H9 (cell line): ENCODE data around the gene HOXD4. TPM values are rescaled to one million over a fixed set of nuclear protein-coding genes. Genes with fewer than 3 reads are reported as not detected.
A peak's percentile ranks its signal among the peaks of the same experiment; 100 is the strongest.

Experiments used
- DNase-seq: peaks from one replicate; pipeline ENCODE4 v3.0.0-alpha.2; 2017
- H2AFZ ChIP-seq: one replicate; pipeline ENCODE4 v1.6.1; 2013; ENCODE audit warnings: mild to moderate bottlenecking, low read length, control low read depth, moderate library complexity
- H2AK5ac ChIP-seq: 2 replicates; pipeline ENCODE4 v1.6.1; 2013; ENCODE audit warnings: low read length, control low read depth, mixed read lengths; ENCODE audit not compliant: insufficient read length
- H2BK120ac ChIP-seq: one replicate; pipeline ENCODE4 v1.6.1; 2013; ENCODE audit warnings: low read depth, mild to moderate bottlenecking, low read length, control low read depth, inconsistent platforms; ENCODE audit not compliant: poor library complexity, severe bottlenecking
- H2BK12ac ChIP-seq: 2 replicates; pipeline ENCODE4 v1.6.1; 2013; ENCODE audit warnings: low read length, control low read depth, mixed read lengths, low read depth; ENCODE audit not compliant: insufficient read length
- H2BK15ac ChIP-seq: 2 replicates; pipeline ENCODE4 v1.6.1; 2013; ENCODE audit warnings: low read depth, low read length, control low read depth
- H2BK20ac ChIP-seq: one replicate; pipeline ENCODE4 v1.6.1; 2013; ENCODE audit warnings: low read depth, mild to moderate bottlenecking, low read length, control low read depth, inconsistent platforms; ENCODE audit not compliant: poor library complexity, severe bottlenecking
- H2BK5ac ChIP-seq: 2 replicates; pipeline ENCODE4 v1.6.1; 2013; ENCODE audit warnings: low read length, control low read depth, mixed read lengths; ENCODE audit not compliant: insufficient read length
- H3K14ac ChIP-seq: 2 replicates; pipeline ENCODE4 v1.6.1; 2013; ENCODE audit warnings: low read length, control low read depth; ENCODE audit not compliant: insufficient read depth
- H3K18ac ChIP-seq: 2 replicates; pipeline ENCODE4 v1.6.1; 2013; ENCODE audit warnings: low read depth, mild to moderate bottlenecking, mixed read lengths, low read length, control low read depth; ENCODE audit not compliant: insufficient read length
- H3K23ac ChIP-seq: 2 replicates; pipeline ENCODE4 v1.6.1; 2013; ENCODE audit warnings: low read length, control low read depth, mixed read lengths, low read depth; ENCODE audit not compliant: insufficient read length
- H3K23me2 ChIP-seq: 2 replicates; pipeline ENCODE4 v1.6.1; 2013; ENCODE audit warnings: low read depth, mild to moderate bottlenecking, mixed read lengths, low read length, control low read depth; ENCODE audit not compliant: insufficient read length, poor library complexity, severe bottlenecking
- H3K27ac ChIP-seq: 2 replicates; pipeline ENCODE4 v1.5.1; 2013; ENCODE audit warnings: low read length, control low read depth, mixed read lengths, low read depth; ENCODE audit not compliant: insufficient read length
- H3K27me3 ChIP-seq: 2 replicates; pipeline ENCODE4 v1.6.1; 2013; ENCODE audit warnings: low read length, control low read depth, inconsistent platforms; ENCODE audit not compliant: insufficient read depth
- H3K4ac ChIP-seq: 2 replicates; pipeline ENCODE4 v1.6.1; 2013; ENCODE audit warnings: low read depth, mild to moderate bottlenecking, control low read depth, inconsistent platforms, low read length, moderate library complexity
- H3K4me1 ChIP-seq: 2 replicates; pipeline ENCODE4 v1.6.1; 2013; ENCODE audit warnings: low read length, control low read depth, inconsistent platforms; ENCODE audit not compliant: insufficient read depth
- H3K4me2 ChIP-seq: 2 replicates; pipeline ENCODE4 v1.6.1; 2013; ENCODE audit warnings: low read length, control low read depth, mixed read lengths; ENCODE audit not compliant: insufficient read length, insufficient read depth
- H3K56ac ChIP-seq: 2 replicates; pipeline ENCODE4 v1.6.1; 2013; ENCODE audit warnings: low read depth, mild to moderate bottlenecking, mixed read lengths, low read length, control low read depth; ENCODE audit not compliant: insufficient read length
- H3K79me1 ChIP-seq: 2 replicates; pipeline ENCODE4 v1.6.1; 2013; ENCODE audit warnings: low read depth, mild to moderate bottlenecking, moderate library complexity, low read length, control low read depth, inconsistent platforms; ENCODE audit not compliant: insufficient read depth, poor library complexity, severe bottlenecking
- H3K79me2 ChIP-seq: 2 replicates; pipeline ENCODE4 v1.6.1; 2013; ENCODE audit warnings: low read length, control low read depth, inconsistent platforms; ENCODE audit not compliant: insufficient read depth
- H3K9ac ChIP-seq: 2 replicates; pipeline ENCODE4 v1.6.1; 2013; ENCODE audit warnings: low read length, control low read depth, mixed read lengths; ENCODE audit not compliant: insufficient read length; ENCODE audit errors: extremely low read depth
- H3K9me3 ChIP-seq: one replicate; pipeline ENCODE4 v1.6.1; 2013; ENCODE audit warnings: low read depth, low read length, inconsistent platforms; ENCODE audit not compliant: control insufficient read depth
- H3T11ph ChIP-seq: one replicate; pipeline ENCODE4 v1.6.1; 2013; ENCODE audit warnings: mild to moderate bottlenecking, low read length, control low read depth, inconsistent platforms
- H4K20me1 ChIP-seq: one replicate; pipeline ENCODE4 v1.6.1; 2013; ENCODE audit not compliant: control insufficient read depth, insufficient read length, insufficient read depth
- H4K5ac ChIP-seq: 2 replicates; pipeline ENCODE4 v1.6.1; 2013; ENCODE audit warnings: low read depth, mild to moderate bottlenecking, mixed read lengths, low read length, control low read depth; ENCODE audit not compliant: insufficient read length
- H4K8ac ChIP-seq: replicated peaks from 2 replicates; pipeline ENCODE4 v1.6.1; 2013; ENCODE audit warnings: low read length, control low read depth, mixed read lengths, low read depth; ENCODE audit not compliant: insufficient read length
- H4K91ac ChIP-seq: 2 replicates; pipeline ENCODE4 v1.6.1; 2013; ENCODE audit warnings: low read depth, mild to moderate bottlenecking, moderate library complexity, mixed read lengths, low read length, control low read depth; ENCODE audit not compliant: insufficient read length
- H3K27ac Mint-ChIP-seq, 3 experiments: 2 replicates in 2 of 3; 3 replicates in 1 of 3; pipeline ENCODE4 v1.8.0; 2020 to 2021; ENCODE audit warnings: mixed read lengths in 3 of 3, mild to moderate bottlenecking in 1 of 3, moderate library complexity in 1 of 3
- H3K27me3 Mint-ChIP-seq: 2 replicates; pipeline ENCODE4 v1.8.0; 2021; ENCODE audit warnings: low read depth, mild to moderate bottlenecking, moderate library complexity, mixed read lengths
- H3K36me3 Mint-ChIP-seq, 3 experiments: 2 replicates in 2 of 3; 3 replicates in 1 of 3; pipeline ENCODE4 v1.8.0; 2020 to 2021; ENCODE audit warnings: low read depth in 3 of 3, mixed read lengths in 3 of 3; ENCODE audit not compliant: insufficient read depth in 1 of 3
- H3K4me1 Mint-ChIP-seq, 2 experiments: 2 replicates each; pipeline ENCODE4 v1.8.0; 2020; ENCODE audit warnings: mixed read lengths in 2 of 2
- H3K4me3 Mint-ChIP-seq, 2 experiments: 2 replicates in 1 of 2; 3 replicates in 1 of 2; pipeline ENCODE4 v1.8.0; 2020 to 2021; ENCODE audit warnings: mild to moderate bottlenecking in 2 of 2, mixed read lengths in 2 of 2, moderate library complexity in 1 of 2
- H3K9me3 Mint-ChIP-seq, 2 experiments: 2 replicates in 1 of 2; 3 replicates in 1 of 2; pipeline ENCODE4 v1.8.0; 2020; ENCODE audit warnings: mild to moderate bottlenecking in 2 of 2, mixed read lengths in 2 of 2, moderate library complexity in 1 of 2
- CTCF ChIP-seq: fragments of 200-600 bp; sonication (generic); conservative IDR thresholded peaks from 3 replicates; pipeline ENCODE4 v1.8.0; 2021; ENCODE audit warnings: antibody characterized with exemption, mild to moderate bottlenecking
- WGBS: extraction: QIAGEN DNeasy Blood & Tissue Kit; methylation state at CpG from one replicate; pipeline ENCODE4 v1.1.7; 2013; ENCODE audit warnings: missing lambda C conversion rate, low lambda C conversion rate, mixed read lengths; ENCODE audit not compliant: insufficient read length; ENCODE audit errors: extremely low coverage; 5-methylcytosine and 5-hydroxymethylcytosine counted together
- total RNA-seq: library from RNA; stranded (reverse); gene quantifications from 2 replicates; pipeline ENCODE4 v1.2.1, GENCODE V29; 2021

HOXD4 gene
- total RNA-seq, 1 experiment from 2014 or later: not detected

DNA sequence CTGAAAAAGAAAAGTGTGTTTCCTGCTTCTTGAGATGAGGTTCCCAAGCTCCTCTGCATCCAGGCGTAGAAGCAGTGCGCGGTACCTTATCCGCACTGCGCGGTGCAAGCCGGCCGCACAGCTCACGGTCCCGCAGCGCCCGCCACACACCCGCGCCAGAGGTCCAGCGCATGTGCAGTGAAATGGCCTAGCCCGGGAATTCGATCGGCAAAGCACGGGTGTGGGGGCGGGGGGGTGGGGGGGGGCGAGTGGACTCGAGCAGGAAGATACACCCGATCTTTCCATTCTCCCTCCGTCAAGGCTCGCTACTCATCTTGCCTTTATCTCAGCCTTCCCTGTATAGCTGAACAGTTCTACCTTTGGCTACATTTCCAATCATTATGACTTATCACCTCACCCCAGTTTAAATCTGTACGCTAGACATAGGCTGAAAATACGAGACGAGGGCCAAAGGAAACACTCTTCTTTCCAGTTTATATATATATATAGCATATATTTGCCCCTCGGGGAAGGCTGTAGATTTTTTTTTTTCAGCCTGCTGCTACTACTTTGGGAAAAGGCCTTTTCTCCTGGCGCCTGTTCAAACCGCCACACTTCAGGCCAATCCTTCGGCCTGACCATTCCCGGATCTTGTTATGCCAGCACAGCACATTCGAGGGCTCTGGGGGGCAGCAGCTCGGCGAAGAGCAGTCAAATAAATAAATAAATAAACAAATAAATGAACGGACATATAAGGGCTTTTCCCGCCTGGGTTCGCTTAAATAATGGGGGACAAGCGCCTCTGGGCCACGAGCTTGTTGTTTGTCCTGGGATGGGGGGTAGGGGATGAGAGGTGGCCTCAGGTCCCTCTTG is 11.5 kb upstream of the HOXD4 start:
- Histone ChIP-seq H3K9ac (no peak overlapping the region), H3K23ac (no peak overlapping the region), H2BK20ac (no peak overlapping the region), H3K18ac (no peak overlapping the region), H2AFZ (no peak overlapping the region), H3K23me2 (peaks cover 8% of the 10 kb centered on the region), H3K14ac (no peak overlapping the region), H2BK15ac (no peak overlapping the region), H2AK5ac (no peak overlapping the region), H3K56ac (no peak overlapping the region), H3T11ph (no peak overlapping the region), H3K27ac (no peak overlapping the region), H4K8ac (no peak overlapping the region), H4K91ac (no peak overlapping the region), H2BK12ac (no peak overlapping the region), H4K5ac (no peak overlapping the region), H3K4me2 (peak overlapping the region; percentile 30), H3K79me2 (no peaks in the 10 kb centered on the region), H2BK5ac (no peak overlapping the region), H3K4ac (no peak overlapping the region), H2BK120ac (no peak overlapping the region), H3K9me3 (no peaks in the 10 kb centered on the region), H3K79me1 (no peaks in the 10 kb centered on the region), H3K4me1 (no peaks in the 10 kb centered on the region; the same call in 1 of the 2 replicates), H4K20me1 (no peaks in the 10 kb centered on the region), H3K27me3 (peaks cover 85% of the 10 kb centered on the region)
- peaks cover 2 to 11% of the 10 kb centered on the region in 2 experiments; a peak in 3 of 4 replicates for H3K4me1 Mint-ChIP-seq
- no CpG with 5 or more reads among the region's 41 CpGs for WGBS
- H3K36me3 Mint-ChIP-seq: no peaks in the 10 kb centered on the region
- H3K9me3 Mint-ChIP-seq: peaks cover 0 to 6% of the 10 kb centered on the region in 2 experiments; a peak in 4 of 5 replicates
- peak; percentile 25 for DNase-seq
- TF ChIP-seq CTCF: no peak
- H3K27ac Mint-ChIP-seq: no peak overlapping the region
- peaks cover 98% of the 10 kb centered on the region for H3K27me3 Mint-ChIP-seq
- peak overlapping the region in 1 of 2 experiments; percentile 60; a peak in 2 of 5 replicates for H3K4me3 Mint-ChIP-seq
